ENCODE measurements around the gene MMRN2. TPM values are rescaled to one million over a fixed set of nuclear protein-coding genes. Genes with fewer than 3 reads are reported as not detected.

Gene MMRN2
- polyA plus RNA-seq, 3 donors, result 20.2 to 26.5 (median 25.0) TPM

DNA sequence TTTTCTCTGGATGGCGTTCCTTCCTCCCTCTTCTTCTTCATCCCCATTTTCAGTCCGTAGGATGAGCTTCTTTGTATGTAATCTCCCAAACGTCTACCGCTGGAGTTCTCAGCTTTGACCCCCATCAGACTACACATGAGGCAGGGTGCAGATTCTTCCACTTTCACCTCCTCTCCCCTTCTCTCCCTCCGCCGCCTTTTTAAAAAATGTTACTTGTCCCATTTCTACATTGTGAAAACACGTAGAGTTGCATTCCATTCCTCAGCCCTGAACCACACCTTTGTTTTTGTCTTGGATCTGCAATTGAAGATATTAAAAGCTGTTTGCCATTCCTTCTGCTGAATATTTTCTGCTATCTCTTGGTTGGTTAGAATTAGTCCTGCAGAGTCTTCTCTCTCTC lies 17.1 kb upstream of the MMRN2 start:
- no peak for DNase-seq (ENCODE audit: extremely low read depth in 1 of 11, low read depth in 9 of 11, low spot score in 4 of 11)

DNA sequence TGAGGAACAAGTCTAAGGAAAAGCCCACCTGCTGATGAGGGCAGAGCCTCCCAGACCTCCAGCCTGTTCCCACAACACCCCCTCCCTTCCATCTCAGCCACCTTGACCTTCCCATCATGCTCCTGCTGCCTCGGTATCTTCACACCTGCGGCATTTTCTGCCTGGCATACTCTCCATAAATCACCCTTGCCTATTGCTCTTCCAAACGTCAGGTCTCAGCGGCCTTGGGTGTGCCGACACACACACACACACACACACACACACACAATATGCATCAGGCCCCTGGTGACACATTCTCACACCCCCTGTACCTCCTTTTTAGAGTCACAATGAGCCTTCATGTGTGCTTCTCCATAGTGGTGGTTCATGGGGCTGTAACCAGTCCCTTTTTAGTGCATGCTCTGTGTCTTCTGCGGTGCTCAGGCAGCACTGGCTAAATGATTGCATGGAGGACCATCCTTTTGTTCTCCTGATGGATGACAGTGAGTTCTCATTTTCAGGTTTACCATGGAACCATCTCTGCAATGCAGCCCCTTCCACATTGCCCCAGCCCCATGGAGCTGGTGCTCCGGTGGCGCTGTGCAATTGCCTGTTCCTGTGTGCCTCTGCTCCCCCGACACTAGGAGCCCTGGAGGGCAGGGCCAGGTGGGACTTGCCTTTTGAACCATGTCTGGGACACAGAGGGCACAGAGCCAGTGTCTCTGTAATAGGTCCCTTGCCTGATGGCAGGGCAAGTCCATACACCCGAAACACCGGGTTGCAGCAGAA lies 15.4 kb upstream of the MMRN2 start:
- DNase-seq (ENCODE audit: extremely low read depth in 1 of 11, low read depth in 9 of 11, low spot score in 4 of 11), result no peak

DNA sequence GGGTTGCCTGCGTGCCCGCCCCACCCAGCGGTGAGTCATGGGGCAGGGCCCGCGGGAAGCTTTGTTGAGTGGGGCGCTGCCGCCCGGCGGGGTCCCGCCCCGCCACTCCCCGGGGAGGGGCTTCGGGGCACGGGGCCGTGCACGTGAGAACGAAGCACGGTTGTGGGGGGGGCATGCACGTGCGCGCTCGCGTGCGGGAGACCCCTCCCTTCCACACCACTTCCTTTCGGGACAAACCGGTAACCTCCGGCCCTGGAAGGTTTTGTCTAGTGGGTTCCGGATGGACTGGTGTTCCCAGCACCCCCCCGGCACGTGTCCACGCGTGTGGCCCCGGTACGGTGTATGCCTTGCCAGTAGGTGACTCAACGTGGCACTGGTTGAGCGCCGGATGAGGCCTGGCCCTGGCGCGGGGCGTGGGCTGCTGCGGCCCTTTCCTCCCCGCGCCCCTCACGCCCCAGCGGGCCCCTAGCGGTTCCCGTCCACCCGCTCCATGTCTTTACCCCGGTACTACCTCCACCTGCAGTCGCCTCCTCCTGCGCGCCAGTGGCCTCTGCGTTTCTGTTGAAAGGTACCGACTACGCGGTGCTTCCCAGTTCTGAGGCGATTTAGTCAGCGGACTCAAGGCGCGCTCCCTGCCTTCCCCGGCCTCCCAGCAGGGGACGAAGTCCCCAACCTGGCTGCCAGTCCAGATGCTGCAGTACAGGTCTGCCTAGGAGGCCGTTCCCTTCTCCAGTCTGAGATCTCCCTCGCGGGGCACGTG lies 14.0 kb upstream of the MMRN2 start:
- peak in 6 of 11 donors; percentile 64 to 78 (median 72) for DNase-seq (ENCODE audit: extremely low read depth in 1 of 11, low read depth in 9 of 11, low spot score in 4 of 11)

DNA sequence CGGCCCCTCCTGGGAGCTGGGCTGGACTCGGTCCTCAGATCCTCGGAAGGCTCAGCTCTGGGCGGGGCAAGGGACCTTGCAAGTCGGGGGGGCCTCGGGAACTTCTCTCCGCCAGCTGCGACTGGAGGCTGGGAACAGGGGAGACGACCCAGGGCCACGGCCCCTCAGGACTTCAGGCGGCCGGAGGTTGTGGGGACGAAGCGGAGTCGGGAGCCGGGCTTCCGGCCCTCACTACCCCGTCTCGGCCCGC lies 13.5 kb upstream of the MMRN2 start:
- DNase-seq (ENCODE audit: extremely low read depth in 1 of 11, low read depth in 9 of 11, low spot score in 4 of 11), result no peak

DNA sequence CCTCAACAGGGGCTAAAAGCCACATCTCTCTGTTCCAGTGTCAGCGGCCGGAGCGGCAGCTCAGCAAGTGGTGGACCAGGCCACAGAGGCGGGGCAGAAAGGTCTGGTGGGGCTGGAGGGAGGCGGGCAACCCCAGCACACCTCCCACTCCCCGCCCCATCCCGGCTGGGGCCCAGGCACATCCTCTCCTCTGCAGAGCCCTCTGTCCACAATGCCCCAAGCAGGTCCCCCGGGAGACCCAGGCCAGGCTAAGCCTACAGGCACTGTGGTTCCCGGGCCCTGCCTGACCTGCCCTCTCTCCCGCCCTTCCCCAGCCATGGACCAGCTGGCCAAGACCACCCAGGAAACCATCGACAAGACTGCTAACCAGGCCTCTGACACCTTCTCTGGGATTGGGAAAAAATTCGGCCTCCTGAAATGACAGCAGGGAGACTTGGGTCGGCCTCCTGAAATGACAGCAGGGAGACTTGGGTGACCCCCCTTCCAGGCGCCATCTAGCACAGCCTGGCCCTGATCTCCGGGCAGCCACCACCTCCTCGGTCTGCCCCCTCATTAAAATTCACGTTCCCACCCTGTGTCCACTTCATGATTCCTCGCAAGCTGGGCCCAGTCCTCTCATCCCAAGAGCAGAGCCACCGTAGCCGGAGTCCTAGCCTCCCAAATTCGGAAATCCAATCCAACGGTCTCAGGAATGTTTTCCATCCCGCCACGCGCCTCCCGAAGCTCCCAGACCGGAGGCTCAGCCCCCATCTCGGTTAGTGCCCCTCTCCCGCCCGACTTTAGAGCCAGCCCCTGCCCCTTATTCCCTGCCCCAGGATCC lies 13.0 kb upstream of the MMRN2 start:
- DNase-seq (ENCODE audit: extremely low read depth in 1 of 11, low read depth in 9 of 11, low spot score in 4 of 11), result no peak

DNA sequence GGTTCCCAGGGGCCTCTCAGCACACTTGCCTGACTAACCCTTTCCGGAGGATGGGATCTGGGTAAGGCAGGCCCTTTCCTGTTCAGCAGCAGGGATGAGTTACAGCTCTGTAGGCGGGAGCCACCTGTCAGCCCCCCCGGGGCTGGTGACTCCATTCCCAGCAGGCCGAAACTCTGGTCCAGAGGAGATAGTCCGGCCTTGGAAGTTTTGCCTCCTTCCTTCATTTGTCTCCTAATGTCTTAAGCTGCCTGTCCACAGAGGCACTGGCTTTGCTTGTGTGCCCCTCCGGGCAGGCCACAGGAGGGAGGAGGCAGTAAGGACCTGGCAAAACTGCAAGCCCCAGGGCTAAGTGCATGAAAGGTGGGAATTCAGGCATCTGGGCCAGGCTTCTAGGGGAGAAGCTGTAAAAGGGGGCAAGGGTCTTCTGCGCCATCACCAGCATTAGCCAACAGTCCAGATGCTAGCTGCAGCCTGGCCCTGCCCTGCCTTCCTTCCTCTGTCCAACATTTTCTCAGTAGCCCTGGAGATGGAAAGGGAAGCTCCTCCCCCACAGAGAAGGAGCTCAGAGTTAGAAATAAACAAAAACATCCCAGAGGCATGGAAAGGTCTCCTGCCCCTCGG lies 12.1 kb upstream of the MMRN2 start:
- no peak for DNase-seq (ENCODE audit: extremely low read depth in 1 of 11, low read depth in 9 of 11, low spot score in 4 of 11)

DNA sequence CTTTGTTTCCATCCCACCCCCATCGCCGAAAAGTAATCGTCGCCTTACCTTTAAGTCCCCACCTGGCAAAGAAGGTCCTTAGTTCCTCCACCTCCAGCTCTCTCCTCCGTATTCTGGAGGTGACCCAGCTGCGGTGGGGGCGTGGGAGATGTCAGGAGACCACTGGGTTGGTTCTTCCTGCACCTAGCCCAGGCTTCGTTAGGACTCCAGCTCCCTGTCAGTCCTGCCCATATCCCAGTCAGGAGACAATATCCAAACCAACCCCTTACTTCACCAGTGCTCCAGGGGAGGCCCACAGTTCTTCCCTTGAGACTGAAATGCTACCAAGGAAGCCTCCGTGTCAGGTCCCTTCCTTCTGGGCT lies 11.6 kb upstream of the MMRN2 start:
- DNase-seq (ENCODE audit: extremely low read depth in 1 of 11, low read depth in 9 of 11, low spot score in 4 of 11), result no peak

DNA sequence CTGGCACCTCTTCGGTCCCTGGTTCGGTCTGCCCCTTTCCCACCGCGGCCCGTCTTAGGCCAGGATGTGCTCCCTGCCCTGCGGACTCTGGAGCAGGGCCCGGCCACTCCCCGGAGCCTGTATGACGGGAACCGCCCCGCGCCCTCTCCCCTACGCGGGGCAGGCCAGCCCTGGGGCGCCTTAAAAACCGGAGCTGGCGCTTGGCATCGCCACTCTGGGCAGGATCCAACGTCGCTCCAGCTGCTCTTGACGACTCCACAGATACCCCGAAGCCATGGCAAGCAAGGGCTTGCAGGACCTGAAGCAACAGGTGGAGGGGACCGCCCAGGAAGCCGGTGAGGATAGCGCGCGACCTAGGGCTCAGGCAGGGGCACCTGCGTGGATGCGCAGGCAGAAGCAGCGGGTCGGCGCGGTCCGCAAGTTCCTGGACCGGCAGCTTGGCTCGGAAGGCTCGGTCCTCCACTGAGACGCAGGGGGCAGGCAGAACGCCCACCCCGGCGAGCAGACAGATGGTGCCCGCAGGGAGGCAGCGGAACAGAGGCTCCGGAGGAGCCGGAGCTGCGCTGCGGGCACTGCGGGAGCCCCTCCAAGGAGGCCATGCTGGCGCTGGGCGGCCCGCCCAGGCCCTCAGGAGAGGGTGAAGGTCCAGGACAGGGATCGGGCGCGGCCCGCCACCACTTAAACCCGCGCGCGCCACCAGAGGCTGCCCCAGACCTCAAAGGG lies 11.0 kb upstream of the MMRN2 start, which contains the start of gene ADIRF:
Gene ADIRF (plus strand): TSS at position 212 of the 723 bp plus-strand sequence. CDS start 63 bp downstream, at position 275.
- no peak for DNase-seq (ENCODE audit: extremely low read depth in 1 of 11, low read depth in 9 of 11, low spot score in 4 of 11)

DNA sequence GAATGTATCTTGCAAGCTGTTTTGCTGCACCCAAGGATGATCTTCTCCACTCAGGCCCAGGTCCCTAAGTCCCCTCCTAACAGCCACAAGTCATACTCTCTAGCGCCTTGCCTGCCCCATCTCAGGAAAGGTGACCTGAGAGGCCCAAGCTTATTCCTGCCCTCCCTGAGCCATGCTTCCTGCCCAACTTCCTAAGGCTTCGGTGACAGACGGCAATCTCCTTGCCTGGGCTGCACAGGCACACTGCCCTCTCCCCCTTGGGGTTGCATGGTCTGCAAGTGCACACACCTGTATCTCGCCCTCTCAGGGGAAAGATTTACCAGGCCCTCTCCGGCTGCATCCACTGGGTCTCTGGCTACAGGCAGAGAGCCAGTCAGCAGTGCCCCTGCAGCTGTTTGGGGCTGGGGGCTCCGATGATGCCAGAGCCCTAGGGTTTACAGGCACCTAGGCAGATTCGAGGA lies 10.1 kb upstream of the MMRN2 start:
- DNase-seq (ENCODE audit: extremely low read depth in 1 of 11, low read depth in 9 of 11, low spot score in 4 of 11), result no peak

DNA sequence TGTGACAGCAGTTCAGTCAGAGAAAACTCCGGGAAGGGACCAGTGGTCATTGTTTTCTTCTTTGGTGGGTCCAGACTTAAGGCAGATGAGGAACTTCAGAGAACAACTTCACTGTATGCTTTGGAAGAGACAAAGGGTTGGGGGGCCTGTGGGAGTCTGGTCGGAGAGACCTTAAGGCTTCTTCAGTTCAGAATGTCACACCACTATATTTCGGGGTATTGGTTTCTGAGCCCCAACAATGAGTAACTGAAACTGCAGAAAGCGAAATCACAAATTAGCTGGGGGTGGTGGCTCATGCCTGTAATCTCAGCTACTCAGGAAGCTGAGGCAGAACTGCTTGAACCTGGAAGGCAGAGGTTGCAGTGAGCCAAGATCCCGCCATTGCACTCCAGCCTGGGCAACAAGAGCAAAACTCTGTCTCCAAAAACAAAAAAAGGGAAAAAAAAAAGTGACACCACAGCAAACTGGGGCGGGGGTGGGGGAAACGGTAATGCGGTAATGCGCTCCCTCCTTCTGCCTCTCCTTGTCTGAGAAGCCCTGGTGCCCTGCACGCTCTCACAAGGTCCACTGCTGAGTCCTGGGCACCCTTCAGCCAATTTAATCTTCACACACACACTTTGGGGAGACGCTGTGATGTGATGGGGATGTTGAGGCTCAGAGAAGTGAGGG lies 8.7 kb upstream of the MMRN2 start:
- DNase-seq (ENCODE audit: extremely low read depth in 1 of 11, low read depth in 9 of 11, low spot score in 4 of 11), result no peak

DNA sequence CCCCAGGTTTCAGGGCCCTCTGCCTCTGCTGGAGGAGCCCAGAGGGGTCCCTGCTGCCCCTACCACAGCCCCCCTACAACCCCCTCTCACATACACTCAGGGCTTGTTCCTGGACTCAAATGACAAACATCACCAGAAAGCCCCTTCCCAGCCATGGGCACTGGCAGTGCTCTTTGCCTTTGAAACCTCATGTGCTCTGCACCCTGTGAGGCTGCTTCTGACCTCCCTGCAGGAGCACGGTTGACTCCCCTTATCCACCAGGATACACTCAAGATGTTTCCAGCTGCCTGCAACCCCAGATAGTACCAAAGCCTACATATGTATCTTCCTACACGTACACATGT lies 7.4 kb upstream of the MMRN2 start:
- DNase-seq (ENCODE audit: extremely low read depth in 1 of 11, low read depth in 9 of 11, low spot score in 4 of 11), result no peak

DNA sequence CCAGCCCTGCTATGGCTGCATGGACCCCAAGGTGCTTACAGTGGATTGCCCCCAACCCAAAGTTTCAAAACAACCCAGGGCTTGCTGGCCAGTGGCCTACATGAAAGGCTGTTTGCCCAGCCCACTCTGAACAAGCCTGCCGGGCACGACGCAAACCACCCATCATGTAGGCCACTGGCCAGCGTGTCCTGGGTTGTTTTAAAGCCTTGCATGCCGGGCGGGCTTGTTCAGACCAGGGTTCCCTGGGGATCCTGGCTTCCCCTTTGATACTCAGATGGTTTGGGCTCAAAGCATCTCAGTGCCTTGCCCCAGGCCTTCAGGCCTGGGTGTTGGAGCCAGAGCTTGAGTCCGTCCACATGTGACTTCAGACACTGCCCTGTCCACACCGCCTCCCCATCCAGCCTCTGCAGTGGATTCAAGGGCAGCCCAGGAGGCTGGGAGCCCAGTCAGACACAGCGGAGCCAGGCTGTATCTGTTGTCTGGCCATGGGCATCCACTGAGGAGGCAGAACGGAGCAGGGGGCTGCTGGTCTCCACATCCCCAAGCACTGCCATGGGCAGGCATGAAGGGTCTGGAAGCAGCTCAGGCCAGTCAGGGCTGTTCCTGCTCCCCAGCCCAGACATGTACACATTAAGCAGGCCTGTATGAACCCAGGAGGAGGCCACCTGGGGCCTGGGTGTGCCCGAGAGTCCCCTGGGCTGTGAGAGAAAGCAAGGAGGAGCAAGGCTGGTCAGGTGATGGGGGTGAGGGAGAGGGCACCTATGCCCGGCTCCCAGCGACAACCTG lies 6.8 kb upstream of the MMRN2 start:
- DNase-seq (ENCODE audit: extremely low read depth in 1 of 11, low read depth in 9 of 11, low spot score in 4 of 11), result no peak

DNA sequence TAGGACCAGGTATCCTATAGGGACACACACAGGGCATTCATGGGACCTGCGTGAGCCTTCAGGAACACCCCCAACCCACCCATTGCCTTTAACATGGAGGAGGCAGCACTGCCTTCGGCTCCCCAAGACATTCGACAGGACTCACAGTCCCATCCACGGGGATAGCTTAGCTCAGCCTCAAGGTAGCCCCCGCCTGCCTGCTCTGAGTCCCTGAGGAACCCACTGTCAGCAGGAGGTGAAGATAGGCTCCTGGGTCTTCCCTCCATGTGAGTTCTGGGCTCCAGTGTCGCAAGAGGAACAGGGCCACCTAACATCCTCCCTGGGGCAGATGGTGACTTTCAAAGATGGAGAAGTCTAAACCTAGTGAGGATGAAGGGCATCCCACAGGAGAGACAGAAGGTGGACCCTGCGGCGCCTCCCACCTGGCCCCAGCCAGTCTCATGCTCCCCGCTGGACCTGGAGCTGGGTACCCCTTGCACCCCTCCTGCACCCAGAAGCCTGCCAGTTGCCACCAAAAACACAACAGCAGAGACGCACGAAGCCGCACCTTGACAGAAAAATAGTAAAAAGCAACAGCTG lies 6.0 kb upstream of the MMRN2 start:
- no peak for DNase-seq (ENCODE audit: extremely low read depth in 1 of 11, low read depth in 9 of 11, low spot score in 4 of 11)

DNA sequence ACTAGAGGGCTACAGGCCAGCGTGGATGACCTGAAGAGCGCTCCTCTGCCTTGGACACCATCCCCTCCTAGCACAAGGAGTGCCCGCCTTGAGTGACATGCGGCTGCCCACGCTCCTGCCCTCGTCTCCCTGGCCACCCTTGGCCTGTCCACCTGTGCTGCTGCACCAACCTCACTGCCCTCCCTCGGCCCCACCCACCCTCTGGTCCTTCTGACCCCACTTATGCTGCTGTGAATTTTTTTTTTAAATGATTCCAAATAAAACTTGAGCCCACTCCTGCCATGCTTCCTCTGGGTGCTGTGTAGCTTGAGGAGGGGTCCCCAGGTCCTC lies 5.5 kb upstream of the MMRN2 start:
- no peak for DNase-seq (ENCODE audit: extremely low read depth in 1 of 11, low read depth in 9 of 11, low spot score in 4 of 11)

DNA sequence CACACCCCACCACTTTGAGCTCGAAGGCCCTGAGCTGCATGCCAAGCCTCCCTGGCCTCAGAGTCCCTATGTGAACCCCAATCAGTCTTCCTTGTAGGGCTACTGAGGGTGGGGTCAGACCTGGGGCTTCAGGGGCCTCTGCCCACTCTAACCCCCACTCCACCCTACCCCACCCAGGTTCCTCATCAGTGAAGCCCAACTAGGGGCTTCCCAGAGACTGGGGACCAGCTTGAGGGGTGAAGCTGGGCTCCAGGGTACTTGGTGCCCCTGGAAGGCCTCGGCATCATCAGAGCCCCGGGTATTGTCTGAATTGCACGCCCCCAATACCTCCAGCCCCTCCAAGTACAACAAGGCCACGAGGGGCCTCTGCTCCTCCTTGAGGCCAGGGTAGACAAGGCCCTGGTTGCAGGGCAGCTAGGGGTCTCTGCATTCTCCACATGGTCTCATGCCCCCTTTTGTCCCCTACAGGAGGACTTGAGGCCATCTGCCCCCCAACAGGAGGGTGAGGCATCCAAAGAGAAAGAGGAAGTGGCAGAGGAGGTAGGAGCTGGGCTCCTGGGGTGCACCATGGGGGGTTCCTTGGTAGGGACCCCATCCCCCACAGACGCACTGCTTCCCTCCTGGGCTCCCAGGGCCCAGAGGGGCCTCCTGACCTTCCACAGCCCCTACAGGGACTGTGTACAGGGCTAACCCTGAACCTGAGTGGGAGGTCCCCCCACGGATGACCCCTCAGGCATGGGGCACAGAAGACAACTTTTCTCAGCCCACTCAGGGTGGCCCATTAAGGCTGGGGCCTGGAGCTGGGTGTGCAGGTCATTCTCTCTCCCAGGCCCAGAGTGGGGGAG lies 4.9 kb upstream of the MMRN2 start:
- DNase-seq (ENCODE audit: extremely low read depth in 1 of 11, low read depth in 9 of 11, low spot score in 4 of 11), result no peak

DNA sequence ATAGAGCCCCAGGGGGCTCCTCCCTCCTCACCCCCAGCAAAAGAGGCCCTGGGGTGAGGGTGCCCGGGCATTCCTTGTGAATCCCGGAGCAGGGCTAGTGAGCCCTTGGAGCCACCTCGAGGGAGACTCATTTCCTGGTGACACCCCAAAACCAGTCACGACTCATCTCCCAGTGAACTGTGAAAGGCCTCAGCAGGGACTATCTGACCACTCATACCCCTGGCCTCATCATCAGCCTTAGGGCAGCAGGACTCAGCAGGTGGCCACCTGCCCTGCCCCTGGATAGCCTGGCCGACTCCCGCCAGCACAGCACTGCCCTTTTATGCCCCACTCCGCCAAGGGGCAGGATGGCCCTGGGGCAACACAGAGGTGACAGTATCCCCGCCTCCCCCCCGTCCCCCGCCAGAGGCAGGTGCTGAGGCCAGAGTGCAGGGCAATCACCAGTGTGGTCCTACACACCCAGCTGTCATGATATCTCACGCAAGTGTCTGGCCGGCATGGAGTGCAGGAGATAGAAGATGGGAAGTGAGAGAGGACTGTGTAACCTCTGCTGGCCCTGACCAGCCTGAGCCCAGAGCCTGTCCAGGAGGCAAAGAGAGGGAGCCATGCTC lies 4.2 kb upstream of the MMRN2 start:
- DNase-seq (ENCODE audit: extremely low read depth in 1 of 11, low read depth in 9 of 11, low spot score in 4 of 11), result no peak
